ENCODE measurements around the gene MTG2.

Gene MTG2

DNA sequence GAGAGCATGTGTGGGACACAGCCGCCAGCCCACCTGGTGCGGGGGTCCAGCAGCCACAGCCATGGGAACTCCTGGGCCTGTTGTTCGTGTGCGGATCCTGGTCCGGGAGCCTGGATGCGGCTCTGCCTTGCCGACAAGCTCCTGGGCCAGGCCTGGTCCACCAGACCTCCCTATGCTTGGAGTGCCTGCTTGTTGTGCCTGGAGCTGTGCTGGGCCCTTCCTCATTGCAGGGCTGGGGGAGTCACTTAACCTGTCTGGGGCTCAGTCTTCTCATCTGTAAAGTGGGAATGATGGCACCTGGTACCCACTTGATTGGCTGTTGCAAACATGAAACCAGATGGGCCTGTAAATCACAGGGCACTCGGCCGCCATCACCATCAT lies 52.9 kb downstream of the MTG2 start:
- DNase-seq (ENCODE audit: low read depth, low spot score) = no peak

DNA sequence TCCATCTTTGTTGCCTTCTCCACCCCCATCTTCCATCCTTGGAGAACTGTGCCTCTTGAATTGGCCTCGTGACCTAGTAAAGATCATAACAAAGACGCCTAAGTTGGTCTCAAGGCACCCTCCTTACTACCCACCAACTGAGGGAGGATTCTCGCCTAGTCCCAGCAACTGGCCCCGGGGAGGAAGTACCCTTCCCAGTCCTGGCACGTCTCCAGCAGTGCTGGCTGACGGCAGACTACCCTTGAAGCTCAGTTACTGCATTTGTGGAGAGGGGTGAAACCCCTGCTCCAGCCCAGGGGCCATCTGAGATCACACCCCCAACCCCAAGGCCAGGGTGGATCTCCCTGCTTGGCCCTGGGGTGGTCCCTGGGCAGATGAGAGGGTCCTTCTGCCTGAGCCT lies 53.4 kb downstream of the MTG2 start:
- no peak for DNase-seq (ENCODE audit: low read depth, low spot score)

DNA sequence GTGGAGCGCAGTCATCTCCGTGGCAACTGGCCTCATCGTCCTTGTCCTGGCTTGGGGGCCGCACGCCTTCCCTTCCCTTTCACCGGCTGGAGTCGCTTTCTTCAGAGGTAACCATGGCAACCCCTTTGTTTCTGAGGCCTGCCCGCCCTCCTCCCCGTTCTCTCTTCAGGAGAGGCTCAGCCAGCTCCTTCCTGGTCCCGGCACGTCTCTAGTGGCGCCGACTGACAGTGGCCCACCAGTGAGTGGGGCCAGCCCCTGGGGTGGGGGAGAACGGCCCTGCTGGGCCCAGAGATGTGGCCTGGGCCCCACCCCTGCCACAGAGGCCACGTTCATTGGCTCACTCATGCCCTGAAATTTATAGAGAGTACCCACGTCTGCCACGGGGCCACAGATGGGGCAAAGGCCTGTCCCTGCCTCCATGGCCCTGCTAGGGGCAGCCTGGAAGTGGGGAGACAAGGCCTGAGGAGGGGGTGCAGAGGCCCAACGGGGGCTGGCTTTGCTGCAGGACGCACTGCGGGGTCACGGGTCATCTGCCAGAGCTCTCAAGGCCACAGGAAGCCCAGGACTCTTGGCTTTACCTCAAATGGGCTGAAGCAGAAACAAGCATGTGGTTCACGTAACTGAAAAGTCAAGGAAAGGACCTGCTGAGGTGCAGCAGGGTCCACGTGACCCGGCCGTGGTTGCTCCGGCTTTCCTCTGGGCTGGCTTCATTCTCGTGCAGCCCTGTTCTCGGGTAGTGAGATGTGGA lies 54.1 kb downstream of the MTG2 start:
- DNase-seq (ENCODE audit: low read depth, low spot score) = no peak

DNA sequence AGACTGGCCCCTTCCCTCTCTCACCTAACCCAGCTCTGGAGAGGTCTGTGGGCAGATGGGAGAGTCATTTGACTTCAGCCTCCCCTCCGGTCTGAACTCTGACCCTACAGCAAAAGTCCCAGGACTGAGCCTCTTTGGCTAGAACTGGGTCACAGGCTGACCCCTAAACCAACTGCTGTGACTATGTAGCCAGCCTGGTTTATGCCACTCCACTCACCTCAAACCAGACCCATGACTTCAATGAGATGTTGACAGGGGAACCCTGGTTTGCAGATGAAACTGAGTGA lies 54.6 kb downstream of the MTG2 start:
- no peak for DNase-seq (ENCODE audit: low read depth, low spot score)

DNA sequence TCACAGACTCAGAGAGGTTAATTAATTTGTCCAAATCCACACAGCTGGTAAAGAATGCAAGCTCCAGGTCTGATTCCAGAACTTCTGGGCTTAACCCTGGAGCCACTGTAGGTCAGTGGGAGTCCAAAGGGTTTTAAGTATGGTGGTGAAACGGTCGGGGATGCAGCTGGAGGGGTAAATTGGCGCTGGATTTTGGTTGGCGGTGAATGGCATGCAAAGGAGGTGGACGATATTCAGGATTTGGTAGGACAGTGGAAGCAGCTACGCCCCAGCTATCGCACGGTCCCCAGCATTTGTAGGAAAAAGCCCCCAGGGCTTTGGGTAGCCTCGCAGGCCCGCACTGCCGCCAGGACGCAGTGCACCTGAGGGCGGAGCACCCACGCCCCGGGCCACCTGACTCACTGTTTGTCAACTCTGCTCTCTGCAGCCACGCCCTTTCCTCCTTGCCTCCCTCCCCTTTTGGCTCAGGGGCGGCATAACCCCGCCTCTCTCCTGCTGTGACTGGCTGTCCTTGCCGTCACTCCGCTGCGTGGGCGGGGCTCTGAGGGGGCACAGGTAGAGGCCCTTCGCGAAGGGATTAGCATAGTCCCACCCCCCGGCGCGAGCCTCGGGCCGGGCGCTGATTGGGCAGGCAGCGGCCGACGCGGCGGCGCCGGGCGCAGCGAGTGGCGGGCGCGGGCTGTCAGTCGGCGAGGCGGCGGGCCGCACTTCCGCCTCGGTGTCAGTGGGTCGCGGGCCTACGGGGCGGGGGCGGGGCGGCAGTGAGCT lies 55.2 kb downstream of the MTG2 start, which contains the start of gene OSBPL2:
OSBPL2 (plus strand) TSS at position 721 of the 768 bp plus-strand sequence. CDS start 17,664 bp downstream, outside the sequence.
- peak; percentile 100 for DNase-seq (ENCODE audit: low read depth, low spot score)

DNA sequence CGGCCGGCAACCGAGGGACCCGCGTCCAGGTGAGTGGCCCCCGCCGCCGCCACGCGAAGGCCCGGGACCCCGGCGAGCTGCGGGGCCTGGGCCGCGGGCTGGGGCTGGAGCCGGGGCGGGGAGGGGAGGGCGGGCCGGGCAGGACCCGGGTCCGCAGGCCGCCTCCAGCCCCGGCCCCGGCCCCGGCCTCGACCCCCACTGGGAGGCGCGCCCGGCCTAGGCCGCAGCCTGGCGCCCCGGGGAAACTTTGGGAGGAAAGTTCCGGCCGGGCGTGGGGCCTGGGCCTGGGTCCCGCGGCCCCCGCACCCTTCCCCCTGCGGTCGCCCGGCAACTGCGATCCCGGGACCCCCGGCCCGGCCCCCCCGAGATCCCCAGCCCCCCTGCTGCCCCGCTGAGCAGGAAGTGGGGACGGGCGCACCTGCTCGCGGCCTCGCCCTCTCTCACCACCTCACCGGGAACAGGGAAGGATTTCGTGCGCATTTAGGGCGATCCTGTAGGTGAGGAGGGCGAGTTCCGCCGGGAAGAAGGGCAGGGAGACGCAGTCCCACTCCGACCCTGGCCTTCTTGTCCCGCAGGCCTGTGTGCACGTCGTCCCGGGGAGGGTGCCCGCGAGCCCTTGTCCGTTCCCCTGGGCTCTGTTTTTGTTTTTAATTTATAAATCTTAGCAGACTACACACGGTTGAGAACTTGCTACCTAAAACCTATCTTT lies 55.9 kb downstream of the MTG2 start:
- DNase-seq (ENCODE audit: low read depth, low spot score) = no peak

DNA sequence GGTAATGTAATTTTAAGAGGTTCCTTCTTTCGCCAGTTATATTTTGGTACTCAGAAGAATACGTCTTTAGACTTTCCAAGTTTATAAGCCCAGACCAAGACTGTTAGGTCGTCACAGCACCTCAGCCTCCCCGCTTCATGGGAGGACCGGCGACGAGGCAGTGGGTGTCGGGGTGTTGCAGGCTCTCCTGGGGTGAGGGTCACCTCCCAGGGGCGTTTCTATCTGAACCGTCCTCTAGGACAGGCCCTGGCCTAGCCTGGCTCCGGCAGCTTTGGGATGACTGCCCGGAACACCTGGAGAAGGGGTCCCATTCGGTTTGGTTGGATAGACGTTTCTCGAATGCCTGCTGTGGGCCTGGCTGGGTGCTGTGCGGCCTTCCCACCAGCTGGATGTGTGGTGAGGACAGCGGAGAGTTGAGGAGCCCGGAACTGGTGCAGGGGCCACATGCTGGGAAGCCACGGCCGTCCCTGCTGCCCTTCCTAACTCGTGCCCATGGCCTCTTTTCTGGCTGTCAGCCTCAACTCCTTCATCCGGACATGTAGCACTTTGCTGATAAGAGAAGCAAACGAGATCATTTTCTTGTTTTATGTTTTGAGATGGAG lies 56.6 kb downstream of the MTG2 start:
- no peak for DNase-seq (ENCODE audit: low read depth, low spot score)

DNA sequence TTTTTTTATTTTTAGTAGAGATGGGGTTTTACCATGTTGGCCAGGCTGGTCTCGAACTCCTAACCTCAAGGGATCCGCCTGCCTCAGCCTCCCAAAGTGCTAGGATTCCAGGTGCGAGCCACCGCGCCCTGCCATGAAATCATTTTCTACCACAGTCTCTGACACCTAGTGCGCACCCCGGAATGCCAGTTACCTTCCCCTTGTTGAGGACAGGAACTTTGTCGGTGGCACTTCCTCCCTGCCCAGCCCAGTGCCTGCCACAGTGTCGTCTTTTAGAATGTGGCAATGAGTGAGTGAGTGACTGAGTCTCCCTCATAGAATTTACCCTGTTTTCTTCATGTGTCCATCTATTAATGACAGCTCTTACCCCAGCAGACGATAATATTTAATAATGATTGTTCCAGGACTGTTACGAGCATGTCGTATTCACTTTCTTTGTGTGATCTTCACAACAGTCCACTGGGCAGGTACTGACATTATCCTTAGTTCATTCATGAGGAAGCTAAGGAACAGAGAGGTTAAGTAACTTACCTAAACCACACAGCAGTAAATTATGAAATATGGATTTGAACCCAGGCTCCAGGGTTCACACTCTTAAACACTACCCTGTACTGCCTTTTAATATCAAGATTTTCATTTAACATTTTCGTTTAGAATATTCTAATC lies 57.3 kb downstream of the MTG2 start:
- DNase-seq (ENCODE audit: low read depth, low spot score) = no peak

DNA sequence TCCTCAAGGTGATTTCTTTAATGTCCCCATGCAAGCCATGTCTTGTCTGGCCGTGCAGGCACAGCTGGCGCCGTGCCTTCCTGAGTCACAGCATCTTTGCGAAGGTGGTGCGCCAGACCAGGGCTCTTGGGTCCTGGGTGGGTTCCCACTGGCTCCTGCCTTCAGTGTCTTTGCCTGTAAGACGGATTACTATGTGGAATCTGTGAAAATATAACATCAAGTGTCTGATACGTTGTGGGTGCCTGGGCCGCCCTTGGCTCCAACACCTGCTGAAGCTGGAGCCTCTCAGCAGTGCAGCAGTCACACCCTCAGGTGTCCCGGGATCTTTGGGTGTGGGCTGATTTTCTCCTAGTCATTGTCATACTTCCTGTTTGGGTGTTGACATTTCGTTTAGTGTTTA lies 58.7 kb downstream of the MTG2 start:
- DNase-seq (ENCODE audit: low read depth, low spot score) = no peak

DNA sequence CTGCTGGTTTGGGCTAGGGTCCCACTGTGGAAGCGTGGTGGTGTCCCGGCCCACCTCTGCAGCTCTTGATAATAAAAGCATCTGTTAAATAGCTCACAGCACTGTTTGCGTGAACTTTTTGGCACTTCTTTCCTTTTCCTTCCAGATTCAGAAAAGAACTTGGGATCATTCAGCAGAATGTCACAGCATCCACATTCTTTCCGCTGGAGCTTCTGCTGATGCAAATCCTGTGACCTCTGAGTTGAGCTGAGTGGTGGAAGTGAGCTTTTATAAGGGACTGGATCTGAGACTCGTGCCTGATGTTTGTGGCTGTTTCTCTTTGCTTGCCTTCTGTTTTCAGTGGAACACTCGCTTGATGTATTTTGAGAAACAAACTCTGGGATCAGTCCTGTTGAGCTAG lies 59.3 kb downstream of the MTG2 start:
- no peak for DNase-seq (ENCODE audit: low read depth, low spot score)

DNA sequence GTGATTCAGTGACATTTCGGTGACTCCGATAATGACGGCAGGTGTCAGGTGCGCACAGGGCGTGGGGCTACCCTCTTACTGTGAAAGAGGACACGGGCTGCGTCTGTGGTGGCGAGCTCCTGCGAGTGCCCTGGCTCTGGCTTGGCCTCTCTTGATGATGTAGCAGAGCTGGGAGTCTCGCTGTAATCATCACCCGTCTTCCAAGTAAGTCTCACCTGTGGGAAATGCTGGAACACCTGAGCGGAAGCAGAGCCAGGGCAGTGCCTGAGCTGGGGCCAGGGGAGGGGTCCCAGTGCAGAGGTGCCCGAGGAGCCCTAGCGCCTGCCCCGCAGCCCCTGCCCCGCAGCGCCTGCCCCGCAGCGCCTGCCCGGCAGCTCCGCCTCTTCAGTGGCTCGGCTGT lies 60.3 kb downstream of the MTG2 start:
- no peak for DNase-seq (ENCODE audit: low read depth, low spot score)

DNA sequence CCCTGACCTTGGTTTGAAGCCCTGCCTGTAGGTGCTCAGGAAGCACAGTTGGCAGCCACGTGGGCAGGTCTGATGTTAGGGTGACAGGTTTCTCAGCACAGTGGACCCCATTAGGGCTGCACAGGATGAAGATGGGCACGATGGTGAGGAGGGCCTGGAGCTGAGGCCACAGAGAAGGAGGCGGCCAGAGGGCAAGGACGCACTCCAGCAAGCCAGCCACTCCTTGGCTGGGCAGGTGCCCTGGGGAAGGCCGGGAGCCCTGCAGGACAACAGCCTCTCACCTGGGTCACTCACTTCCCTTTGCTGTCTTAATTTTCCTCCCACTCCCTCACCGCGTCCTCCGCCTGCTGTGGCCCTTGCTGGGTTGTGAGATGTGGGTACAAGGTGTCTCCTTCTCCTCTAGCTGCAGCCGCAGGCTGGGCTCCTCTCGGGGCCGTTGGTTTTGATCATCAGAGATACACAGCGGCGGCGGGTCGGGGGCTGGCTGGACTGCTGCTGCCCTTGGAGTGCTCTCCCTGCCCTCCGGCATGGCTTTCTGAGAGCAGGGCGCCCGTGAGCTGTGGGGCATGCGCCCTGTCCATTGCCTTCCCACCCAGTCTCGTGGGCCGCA lies 61.2 kb downstream of the MTG2 start:
- DNase-seq (ENCODE audit: low read depth, low spot score) = no peak

DNA sequence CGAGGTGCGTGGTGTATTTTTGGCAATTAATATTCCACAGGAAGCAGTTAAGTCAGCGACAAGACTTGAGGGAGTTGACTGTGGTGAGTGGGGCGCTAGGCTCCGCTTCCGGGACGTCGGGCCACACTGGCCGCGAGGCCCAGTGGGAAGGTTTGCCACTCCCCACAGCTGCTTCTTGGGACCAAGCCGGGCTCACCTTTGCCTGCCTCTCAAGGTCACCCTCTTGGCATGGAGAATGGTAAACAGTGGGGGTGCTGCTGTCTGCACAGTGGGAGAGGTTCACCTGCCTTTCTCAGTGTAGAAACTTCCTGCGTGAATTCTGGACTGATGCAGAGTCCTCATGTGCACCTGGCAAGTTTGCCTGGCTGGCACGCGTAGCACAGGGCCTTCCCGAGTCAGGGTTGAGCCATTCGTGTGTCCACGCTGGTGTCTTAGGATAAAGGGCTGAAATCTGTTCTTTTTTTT lies 61.8 kb downstream of the MTG2 start:
- no peak for DNase-seq (ENCODE audit: low read depth, low spot score)

DNA sequence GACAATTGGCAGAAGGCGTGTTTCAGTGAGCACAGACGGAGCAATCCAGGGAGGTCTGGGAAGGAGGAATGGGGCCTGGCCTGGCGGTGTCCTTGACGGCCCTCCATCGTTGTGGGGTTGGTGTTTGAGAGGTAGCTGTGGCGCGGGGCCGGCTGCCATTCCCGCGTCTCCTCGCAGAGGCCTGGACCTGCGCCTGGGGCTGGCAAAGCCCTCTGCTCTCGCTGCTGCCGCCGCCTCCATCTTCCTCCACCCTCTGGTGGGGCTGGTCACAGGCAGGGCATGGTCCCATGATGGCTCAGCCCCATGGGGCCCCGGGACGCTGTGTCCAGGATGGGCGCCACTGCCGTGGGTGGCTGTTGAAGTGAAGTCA lies 63.1 kb downstream of the MTG2 start:
- DNase-seq (ENCODE audit: low read depth, low spot score) = no peak

DNA sequence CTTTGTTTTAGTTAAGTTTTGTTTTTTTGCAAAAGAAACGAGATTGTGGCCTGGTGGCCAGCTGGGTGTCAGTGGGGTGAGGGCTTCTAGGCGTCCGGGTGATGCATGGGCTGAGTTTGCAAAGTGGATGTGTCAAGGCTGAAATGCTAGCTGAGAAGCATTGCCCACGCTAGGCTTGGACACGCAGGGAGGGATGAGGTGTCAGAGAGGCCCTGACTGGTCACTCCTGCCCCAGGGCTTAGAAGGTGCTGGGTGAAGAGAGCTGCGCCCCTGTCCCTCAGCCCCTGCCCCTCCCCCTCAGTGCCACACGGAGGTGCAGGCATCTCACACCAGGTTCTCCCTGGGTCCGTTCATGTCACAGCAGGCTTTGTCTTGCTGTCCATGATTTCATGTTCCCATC lies 63.6 kb downstream of the MTG2 start:
- no peak for DNase-seq (ENCODE audit: low read depth, low spot score)

DNA sequence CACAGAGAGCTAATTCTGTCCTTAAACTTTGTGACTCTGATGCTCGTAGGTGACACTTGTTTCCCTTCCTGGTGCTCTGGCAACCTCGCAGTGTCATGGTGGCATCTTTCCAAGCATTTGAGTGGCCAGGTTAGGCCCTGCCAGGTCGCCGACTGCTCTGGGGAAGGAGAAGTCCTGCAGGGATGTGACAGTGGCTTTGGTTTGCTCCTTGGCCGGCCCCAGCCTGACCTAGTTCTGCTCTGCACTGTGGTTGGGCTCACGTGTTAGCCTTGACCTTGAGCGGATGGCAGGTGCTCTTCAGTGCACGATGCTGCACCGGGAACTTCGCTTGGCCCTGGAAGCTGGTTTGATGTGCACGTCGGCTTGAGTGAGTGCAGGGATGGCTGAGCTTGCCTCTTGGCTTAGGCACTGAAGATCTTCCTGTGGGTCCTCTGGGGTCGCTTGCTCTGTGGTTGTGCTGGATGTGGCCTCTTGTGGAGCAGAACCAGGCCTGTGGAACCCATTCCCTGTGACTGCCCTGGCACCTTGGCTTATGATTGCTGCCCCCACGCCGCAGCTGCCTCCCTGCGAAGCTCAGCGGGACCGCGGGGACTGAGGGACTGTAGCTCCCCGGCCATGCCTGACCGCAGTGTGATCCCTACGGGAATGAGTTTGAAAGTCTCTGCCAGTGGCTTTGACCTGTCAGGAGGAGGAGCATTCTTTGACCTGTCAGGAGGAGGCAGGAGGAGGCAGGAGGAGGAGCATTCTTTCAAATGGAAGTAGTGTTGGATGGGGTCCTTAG lies 64.2 kb downstream of the MTG2 start:
- DNase-seq (ENCODE audit: low read depth, low spot score) = no peak

DNA sequence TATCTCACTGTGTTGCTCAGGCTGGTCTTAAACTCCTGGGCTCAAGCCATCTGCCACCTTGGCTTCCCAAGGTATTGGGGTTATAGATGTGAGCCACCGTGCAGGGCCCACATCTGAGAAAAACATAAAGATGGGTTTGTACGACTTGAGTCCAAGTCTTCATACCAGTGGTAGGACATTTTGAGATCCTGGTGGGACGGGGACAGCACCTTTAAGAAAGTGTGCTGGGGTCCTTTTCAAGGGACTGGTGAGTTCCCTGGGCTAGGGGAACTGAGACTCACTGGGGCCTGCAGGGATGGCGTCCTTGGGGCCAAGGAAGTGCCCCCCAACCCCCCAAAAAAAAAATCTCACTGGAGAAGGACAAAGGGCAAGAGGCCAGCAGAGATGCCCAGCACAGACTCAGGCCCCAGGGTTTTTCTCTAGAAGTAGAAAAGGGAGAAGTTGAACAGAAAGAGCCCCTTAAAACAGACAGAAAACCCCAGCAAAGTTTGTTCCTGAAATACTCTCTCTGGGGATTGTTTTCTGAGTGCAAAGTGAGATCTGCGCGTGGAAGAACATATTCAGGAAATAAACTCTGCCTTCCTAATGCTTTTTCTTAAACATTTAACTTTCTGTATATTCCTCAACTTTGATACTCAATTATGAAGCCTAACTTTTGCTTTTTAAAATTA lies 66.2 kb downstream of the MTG2 start:
- DNase-seq (ENCODE audit: low read depth, low spot score) = no peak

DNA sequence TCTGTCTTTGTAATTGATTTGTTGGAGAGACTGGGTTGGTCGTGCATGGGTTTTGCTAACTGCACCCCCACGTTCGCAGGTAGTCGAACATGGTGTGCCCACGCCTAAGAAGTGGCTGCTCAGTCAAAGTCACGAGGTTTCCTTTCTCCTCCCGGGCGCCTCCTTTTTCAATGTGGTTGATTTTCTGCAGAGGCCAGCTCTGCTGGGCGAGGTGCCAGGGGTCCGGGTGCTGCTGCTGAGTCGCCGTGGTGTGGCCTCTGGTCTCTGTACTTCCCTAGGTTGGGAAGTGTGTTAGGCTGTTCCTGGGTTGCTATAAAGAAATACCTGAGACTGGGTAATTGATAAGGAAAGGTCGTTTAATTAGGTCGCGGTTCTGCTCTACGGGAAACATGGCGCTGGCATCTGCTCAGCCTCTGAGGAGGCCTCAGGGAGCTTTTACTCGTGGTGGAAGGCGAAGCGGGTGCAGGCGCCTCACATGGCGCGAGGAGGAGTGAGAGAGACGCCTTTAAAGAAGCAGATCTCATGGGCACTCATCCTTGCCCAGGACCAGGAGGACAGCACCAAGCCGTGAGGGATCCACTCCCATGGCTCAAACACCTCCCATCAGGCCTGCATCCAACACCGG lies 69.6 kb downstream of the MTG2 start:
- DNase-seq (ENCODE audit: low read depth, low spot score) = no peak

All from activated naive CD8-positive, alpha-beta T cell treated with anti-CD3 and anti-CD28 coated beads, Interleukin-2, amount 50 U/mL, for 16 hours (primary cell).